ENCODE measurements around the gene SERINC2. TPM values are rescaled to one million over a fixed set of nuclear protein-coding genes. Genes with fewer than 3 reads are reported as not detected.

SERINC2 gene
- total and polyA plus RNA-seq, 2 experiments from 2014 or later: 20.5 to 23.3 TPM

DNA sequence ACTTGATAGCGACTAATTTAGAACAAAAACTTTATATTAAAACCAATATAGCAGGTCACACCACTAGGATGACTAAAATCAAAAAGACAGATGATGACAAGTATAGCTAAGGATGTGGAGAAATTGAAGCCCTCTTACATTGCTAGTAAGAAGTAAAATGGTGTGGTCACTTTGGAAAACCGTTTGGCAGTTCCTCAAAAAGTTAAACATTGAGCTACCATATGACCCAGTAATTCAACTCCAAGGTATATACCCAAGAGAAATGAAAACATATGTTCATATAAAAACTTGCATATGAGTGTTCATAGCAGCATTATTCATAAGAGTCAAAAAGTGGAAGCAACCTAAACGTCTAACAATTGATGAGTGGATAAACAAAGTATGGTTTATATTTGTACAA, 13.0 kb upstream of the SERINC2 start:
- Histone ChIP-seq H3K27ac (ENCODE audit: low read depth) (no peak overlapping the region), H3K4me2 (no peak overlapping the region), H3K79me2 (replicated peaks; ENCODE audit: insufficient read depth) (no peaks in the 10 kb centered on the region), H3K36me3 (ENCODE audit: insufficient read depth) (no peaks in the 10 kb centered on the region), H3K4me1 (ENCODE audit: insufficient read depth) (peaks cover 3% of the 10 kb centered on the region; the same call in 1 of the 2 replicates), H4K20me1 (replicated peaks; ENCODE audit: insufficient read depth) (no peaks in the 10 kb centered on the region; the same call in 1 of the 2 replicates), H2AFZ (no peak overlapping the region), H3K4me3 (no peak overlapping the region), H3F3A (replicated peaks; ENCODE audit: low read depth) (no peaks in the 10 kb centered on the region), H3K27me3 (ENCODE audit: insufficient read depth) (no peaks in the 10 kb centered on the region), H3K9me2 (ENCODE audit: insufficient read depth) (no peaks in the 10 kb centered on the region)
- Mint-ChIP-seq H3K36me3 (ENCODE audit: low read depth) (no peaks in the 10 kb centered on the region), H3K27me3 (ENCODE audit: insufficient read depth, low read depth, poor library complexity) (peaks cover 7% of the 10 kb centered on the region), H3K9me3 (no peaks in the 10 kb centered on the region), H3K27ac (no peak overlapping the region), H3K4me3 (no peak overlapping the region), H3K4me1 (peaks cover 9% of the 10 kb centered on the region)
- DNase-seq (ENCODE audit: low spot score) (no peak), ATAC-seq (no peak)
- TF ChIP-seq ZNF114 (CRISPR knock-in tag; IDR thresholded peaks at IDR 0.05): no peak
- TF ChIP-seq NANOG (IDR thresholded peaks at IDR 0.05; ENCODE audit: borderline replicate concordance): no peak
- TF ChIP-seq JUNB (IDR thresholded peaks at IDR 0.05; ENCODE audit: unreplicated experiment): no peak
- no peak for TF ChIP-seq POLR2AphosphoS5 (IDR thresholded peaks at IDR 0.05; ENCODE audit: low read depth)
- no peak for TF ChIP-seq ZNF331 (CRISPR knock-in tag; IDR thresholded peaks at IDR 0.05; ENCODE audit: low read depth)
- TF ChIP-seq, protein P1, sequence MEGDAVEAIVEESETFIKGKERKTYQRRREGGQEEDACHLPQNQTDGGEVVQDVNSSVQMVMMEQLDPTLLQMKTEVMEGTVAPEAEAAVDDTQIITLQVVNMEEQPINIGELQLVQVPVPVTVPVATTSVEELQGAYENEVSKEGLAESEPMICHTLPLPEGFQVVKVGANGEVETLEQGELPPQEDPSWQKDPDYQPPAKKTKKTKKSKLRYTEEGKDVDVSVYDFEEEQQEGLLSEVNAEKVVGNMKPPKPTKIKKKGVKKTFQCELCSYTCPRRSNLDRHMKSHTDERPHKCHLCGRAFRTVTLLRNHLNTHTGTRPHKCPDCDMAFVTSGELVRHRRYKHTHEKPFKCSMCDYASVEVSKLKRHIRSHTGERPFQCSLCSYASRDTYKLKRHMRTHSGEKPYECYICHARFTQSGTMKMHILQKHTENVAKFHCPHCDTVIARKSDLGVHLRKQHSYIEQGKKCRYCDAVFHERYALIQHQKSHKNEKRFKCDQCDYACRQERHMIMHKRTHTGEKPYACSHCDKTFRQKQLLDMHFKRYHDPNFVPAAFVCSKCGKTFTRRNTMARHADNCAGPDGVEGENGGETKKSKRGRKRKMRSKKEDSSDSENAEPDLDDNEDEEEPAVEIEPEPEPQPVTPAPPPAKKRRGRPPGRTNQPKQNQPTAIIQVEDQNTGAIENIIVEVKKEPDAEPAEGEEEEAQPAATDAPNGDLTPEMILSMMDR (conservative IDR thresholded peaks at IDR 0.05; ENCODE audit: low read depth in 2 of 2): no peak
- TF ChIP-seq, protein P2, sequence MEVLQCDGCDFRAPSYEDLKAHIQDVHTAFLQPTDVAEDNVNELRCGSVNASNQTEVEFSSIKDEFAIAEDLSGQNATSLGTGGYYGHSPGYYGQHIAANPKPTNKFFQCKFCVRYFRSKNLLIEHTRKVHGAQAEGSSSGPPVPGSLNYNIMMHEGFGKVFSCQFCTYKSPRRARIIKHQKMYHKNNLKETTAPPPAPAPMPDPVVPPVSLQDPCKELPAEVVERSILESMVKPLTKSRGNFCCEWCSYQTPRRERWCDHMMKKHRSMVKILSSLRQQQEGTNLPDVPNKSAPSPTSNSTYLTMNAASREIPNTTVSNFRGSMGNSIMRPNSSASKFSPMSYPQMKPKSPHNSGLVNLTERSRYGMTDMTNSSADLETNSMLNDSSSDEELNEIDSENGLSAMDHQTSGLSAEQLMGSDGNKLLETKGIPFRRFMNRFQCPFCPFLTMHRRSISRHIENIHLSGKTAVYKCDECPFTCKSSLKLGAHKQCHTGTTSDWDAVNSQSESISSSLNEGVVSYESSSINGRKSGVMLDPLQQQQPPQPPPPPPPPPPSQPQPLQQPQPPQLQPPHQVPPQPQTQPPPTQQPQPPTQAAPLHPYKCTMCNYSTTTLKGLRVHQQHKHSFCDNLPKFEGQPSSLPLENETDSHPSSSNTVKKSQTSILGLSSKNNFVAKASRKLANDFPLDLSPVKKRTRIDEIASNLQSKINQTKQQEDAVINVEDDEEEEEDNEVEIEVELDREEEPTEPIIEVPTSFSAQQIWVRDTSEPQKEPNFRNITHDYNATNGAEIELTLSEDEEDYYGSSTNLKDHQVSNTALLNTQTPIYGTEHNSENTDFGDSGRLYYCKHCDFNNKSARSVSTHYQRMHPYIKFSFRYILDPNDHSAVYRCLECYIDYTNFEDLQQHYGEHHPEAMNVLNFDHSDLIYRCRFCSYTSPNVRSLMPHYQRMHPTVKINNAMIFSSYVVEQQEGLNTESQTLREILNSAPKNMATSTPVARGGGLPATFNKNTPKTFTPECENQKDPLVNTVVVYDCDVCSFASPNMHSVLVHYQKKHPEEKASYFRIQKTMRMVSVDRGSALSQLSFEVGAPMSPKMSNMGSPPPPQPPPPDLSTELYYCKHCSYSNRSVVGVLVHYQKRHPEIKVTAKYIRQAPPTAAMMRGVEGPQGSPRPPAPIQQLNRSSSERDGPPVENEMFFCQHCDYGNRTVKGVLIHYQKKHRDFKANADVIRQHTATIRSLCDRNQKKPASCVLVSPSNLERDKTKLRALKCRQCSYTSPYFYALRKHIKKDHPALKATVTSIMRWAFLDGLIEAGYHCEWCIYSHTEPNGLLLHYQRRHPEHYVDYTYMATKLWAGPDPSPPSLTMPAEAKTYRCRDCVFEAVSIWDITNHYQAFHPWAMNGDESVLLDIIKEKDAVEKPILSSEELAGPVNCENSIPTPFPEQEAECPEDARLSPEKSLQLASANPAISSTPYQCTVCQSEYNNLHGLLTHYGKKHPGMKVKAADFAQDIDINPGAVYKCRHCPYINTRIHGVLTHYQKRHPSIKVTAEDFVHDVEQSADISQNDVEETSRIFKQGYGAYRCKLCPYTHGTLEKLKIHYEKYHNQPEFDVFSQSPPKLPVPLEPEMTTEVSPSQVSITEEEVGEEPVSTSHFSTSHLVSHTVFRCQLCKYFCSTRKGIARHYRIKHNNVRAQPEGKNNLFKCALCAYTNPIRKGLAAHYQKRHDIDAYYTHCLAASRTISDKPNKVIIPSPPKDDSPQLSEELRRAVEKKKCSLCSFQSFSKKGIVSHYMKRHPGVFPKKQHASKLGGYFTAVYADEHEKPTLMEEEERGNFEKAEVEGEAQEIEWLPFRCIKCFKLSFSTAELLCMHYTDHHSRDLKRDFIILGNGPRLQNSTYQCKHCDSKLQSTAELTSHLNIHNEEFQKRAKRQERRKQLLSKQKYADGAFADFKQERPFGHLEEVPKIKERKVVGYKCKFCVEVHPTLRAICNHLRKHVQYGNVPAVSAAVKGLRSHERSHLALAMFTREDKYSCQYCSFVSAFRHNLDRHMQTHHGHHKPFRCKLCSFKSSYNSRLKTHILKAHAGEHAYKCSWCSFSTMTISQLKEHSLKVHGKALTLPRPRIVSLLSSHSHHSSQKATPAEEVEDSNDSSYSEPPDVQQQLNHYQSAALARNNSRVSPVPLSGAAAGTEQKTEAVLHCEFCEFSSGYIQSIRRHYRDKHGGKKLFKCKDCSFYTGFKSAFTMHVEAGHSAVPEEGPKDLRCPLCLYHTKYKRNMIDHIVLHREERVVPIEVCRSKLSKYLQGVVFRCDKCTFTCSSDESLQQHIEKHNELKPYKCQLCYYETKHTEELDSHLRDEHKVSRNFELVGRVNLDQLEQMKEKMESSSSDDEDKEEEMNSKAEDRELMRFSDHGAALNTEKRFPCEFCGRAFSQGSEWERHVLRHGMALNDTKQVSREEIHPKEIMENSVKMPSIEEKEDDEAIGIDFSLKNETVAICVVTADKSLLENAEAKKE (CRISPR knock-in tag; IDR thresholded peaks at IDR 0.05): no peak
- no peak for TF ChIP-seq EZH2 (IDR thresholded peaks at IDR 0.05; ENCODE audit: low read depth, unreplicated experiment)
- TF ChIP-seq, protein P3, sequence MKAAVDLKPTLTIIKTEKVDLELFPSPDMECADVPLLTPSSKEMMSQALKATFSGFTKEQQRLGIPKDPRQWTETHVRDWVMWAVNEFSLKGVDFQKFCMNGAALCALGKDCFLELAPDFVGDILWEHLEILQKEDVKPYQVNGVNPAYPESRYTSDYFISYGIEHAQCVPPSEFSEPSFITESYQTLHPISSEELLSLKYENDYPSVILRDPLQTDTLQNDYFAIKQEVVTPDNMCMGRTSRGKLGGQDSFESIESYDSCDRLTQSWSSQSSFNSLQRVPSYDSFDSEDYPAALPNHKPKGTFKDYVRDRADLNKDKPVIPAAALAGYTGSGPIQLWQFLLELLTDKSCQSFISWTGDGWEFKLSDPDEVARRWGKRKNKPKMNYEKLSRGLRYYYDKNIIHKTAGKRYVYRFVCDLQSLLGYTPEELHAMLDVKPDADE (IDR thresholded peaks at IDR 0.05): no peak
- TF ChIP-seq CREB1 (CRISPR knock-in tag; IDR thresholded peaks at IDR 0.05; ENCODE audit: low read depth): no peak
- no peak for TF ChIP-seq EZH2phosphoT487 (IDR thresholded peaks at IDR 0.05; ENCODE audit: unreplicated experiment)
- TF ChIP-seq, protein P4, sequence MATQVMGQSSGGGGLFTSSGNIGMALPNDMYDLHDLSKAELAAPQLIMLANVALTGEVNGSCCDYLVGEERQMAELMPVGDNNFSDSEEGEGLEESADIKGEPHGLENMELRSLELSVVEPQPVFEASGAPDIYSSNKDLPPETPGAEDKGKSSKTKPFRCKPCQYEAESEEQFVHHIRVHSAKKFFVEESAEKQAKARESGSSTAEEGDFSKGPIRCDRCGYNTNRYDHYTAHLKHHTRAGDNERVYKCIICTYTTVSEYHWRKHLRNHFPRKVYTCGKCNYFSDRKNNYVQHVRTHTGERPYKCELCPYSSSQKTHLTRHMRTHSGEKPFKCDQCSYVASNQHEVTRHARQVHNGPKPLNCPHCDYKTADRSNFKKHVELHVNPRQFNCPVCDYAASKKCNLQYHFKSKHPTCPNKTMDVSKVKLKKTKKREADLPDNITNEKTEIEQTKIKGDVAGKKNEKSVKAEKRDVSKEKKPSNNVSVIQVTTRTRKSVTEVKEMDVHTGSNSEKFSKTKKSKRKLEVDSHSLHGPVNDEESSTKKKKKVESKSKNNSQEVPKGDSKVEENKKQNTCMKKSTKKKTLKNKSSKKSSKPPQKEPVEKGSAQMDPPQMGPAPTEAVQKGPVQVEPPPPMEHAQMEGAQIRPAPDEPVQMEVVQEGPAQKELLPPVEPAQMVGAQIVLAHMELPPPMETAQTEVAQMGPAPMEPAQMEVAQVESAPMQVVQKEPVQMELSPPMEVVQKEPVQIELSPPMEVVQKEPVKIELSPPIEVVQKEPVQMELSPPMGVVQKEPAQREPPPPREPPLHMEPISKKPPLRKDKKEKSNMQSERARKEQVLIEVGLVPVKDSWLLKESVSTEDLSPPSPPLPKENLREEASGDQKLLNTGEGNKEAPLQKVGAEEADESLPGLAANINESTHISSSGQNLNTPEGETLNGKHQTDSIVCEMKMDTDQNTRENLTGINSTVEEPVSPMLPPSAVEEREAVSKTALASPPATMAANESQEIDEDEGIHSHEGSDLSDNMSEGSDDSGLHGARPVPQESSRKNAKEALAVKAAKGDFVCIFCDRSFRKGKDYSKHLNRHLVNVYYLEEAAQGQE (IDR thresholded peaks at IDR 0.05; ENCODE audit: unreplicated experiment): no peak
- TF ChIP-seq STAT1 (IDR thresholded peaks at IDR 0.05; ENCODE audit: unreplicated experiment): no peak

Data from GM23338 (cell line).